CD4-positive, CD25-positive, alpha-beta regulatory T cell (primary cell): Measurements from ENCODE around the gene MED23. TPM values are rescaled to one million over a fixed set of nuclear protein-coding genes. Genes with fewer than 3 reads are reported as not detected.

Source experiments
- ATAC-seq, 2 donors: fragments of 150-1000 bp; cut with Tn5 transposase; one replicate each; pipeline ENCODE4 v1.10.0; 2021; ENCODE audit warnings: low read depth in 2 of 2, moderate number of reproducible peaks in 2 of 2, moderate library complexity in 1 of 2
- DNase-seq, 3 donors: peaks; one replicate each; pipeline versions ENCODE4 v3.0.0 to v3.0.0-alpha.2; 2012 to 2022; ENCODE audit warnings: mixed read lengths in 1 of 3
- H3K27ac ChIP-seq: one replicate; pipeline ENCODE4 v1.7.0; 2013; ENCODE audit warnings: mild to moderate bottlenecking, low read length; ENCODE audit not compliant: insufficient read depth, poor library complexity, severe bottlenecking
- H3K27me3 ChIP-seq: one replicate; pipeline ENCODE4 v1.7.0; 2013; ENCODE audit warnings: low read length; ENCODE audit not compliant: control insufficient read depth, insufficient read depth
- H3K36me3 ChIP-seq: one replicate; pipeline ENCODE4 v1.7.0; 2013; ENCODE audit warnings: mild to moderate bottlenecking, low read length, moderate library complexity; ENCODE audit not compliant: control insufficient read depth, insufficient read depth
- H3K4me1 ChIP-seq: 2 replicates; pipeline ENCODE4 v1.7.0; 2013; ENCODE audit warnings: mild to moderate bottlenecking, low read length; ENCODE audit not compliant: insufficient read depth, control insufficient read depth, poor library complexity, severe bottlenecking
- H3K4me3 ChIP-seq: one replicate; pipeline ENCODE4 v1.7.0; 2013; ENCODE audit warnings: low read depth, mild to moderate bottlenecking, low read length, moderate library complexity
- H3K9me3 ChIP-seq, 2 experiments: 1 replicate in 1 of 2; 2 replicates in 1 of 2; pipeline ENCODE4 v1.7.0; 2013; ENCODE audit warnings: low read length in 2 of 2, mild to moderate bottlenecking in 1 of 2, moderate library complexity in 1 of 2; ENCODE audit not compliant: control insufficient read depth in 2 of 2
- H3K27ac Mint-ChIP-seq, 3 donors: one replicate each; pipeline ENCODE4 v1.8.0; 2020 to 2022; ENCODE audit warnings: mild to moderate bottlenecking in 3 of 3, mixed read lengths in 3 of 3, moderate library complexity in 2 of 3
- H3K27me3 Mint-ChIP-seq: one replicate; pipeline ENCODE4 v1.8.0; 2022; ENCODE audit warnings: mild to moderate bottlenecking, mixed read lengths
- H3K36me3 Mint-ChIP-seq: one replicate; pipeline ENCODE4 v1.8.0; 2020; ENCODE audit warnings: mixed read lengths
- H3K4me1 Mint-ChIP-seq, 4 donors: one replicate each; pipeline ENCODE4 v1.8.0; 2020 to 2022; ENCODE audit warnings: mixed read lengths in 4 of 4, mild to moderate bottlenecking in 1 of 4
- H3K4me3 Mint-ChIP-seq, 4 donors: one replicate each; pipeline ENCODE4 v1.8.0; 2020 to 2022; ENCODE audit warnings: mild to moderate bottlenecking in 4 of 4, mixed read lengths in 4 of 4, moderate library complexity in 3 of 4
- H3K9me3 Mint-ChIP-seq, 7 donors: one replicate each; pipeline ENCODE4 v1.8.0; 2020 to 2022; ENCODE audit warnings: mixed read lengths in 7 of 7, mild to moderate bottlenecking in 3 of 7, moderate library complexity in 2 of 7
- polyA plus RNA-seq, 4 donors: library from polyadenylated mRNA; unstranded; fragments of 300-500 nt; fragmentation: Illumina TruSeq; gene quantifications; one replicate each; pipeline ENCODE4 v1.2.3, GENCODE V29; 2021
- total RNA-seq: library from RNA; stranded (reverse); gene quantifications from one replicate; pipeline ENCODE4 v1.2.3, GENCODE V29; 2022

The MED23 gene
- 60.6 TPM for total RNA-seq
- 10 to 100 TPM in 3 of 4 donors, 1 to 10 TPM in 1; 9.9 to 18.3 (median 13.4) TPM for polyA plus RNA-seq

GRCh38 chr6:131627724-131628682 lies at the start of gene MED23:
MED23 (minus strand) TSS chr6:131628242; CDS start chr6:131628049, 193 bp downstream.
- peak; percentile 95 to 97 for ATAC-seq
- peaks cover 6% of the 10 kb centered on the region for H3K27me3 Mint-ChIP-seq
- H3K9me3 ChIP-seq, result no peaks in the 10 kb centered on the region
- H3K27ac Mint-ChIP-seq, result peak within 1 kb of the TSS; percentile 93 to 96 (median 95)
- DNase-seq, result peak; percentile 88 to 96 (median 93)
- peaks cover 18 to 46% (median 31%) of the 10 kb centered on the region in 4 donors for H3K4me1 Mint-ChIP-seq
- peak within 1 kb of the TSS; percentile 95 for H3K4me3 ChIP-seq
- H3K36me3 ChIP-seq, result peaks cover 31% of the 10 kb centered on the region
- no peaks in the 10 kb centered on the region for H3K27me3 ChIP-seq
- peak within 1 kb of the TSS; percentile 69 for H3K27ac ChIP-seq
- H3K4me3 Mint-ChIP-seq, result peak within 1 kb of the TSS; percentile 95 to 100 (median 98)
- peaks cover 3% of the 10 kb centered on the region for H3K4me1 ChIP-seq
- H3K9me3 Mint-ChIP-seq, result peaks cover 0 to 2% (median 0%) of the 10 kb centered on the region in 7 donors
- H3K36me3 Mint-ChIP-seq, result peaks cover 15% of the 10 kb centered on the region

- Histone ChIP-seq H3K4me3 (no peak overlapping the region), H3K36me3 (no peaks in the 10 kb centered on the region), H3K27me3 (peaks cover 2% of the 10 kb centered on the region), H3K4me1 (no peaks in the 10 kb centered on the region), H3K27ac (no peak overlapping the region), H3K9me3 (no peaks in the 10 kb centered on the region)
- ATAC-seq (no peak), DNase-seq (no peak)
- Mint-ChIP-seq H3K27me3 (no peaks in the 10 kb centered on the region), H3K27ac (no peak overlapping the region), H3K9me3 (peaks cover 0 to 4% (median 0%) of the 10 kb centered on the region in 7 donors), H3K4me3 (no peak overlapping the region), H3K4me1 (no peaks in the 10 kb centered on the region), H3K36me3 (no peaks in the 10 kb centered on the region)
Measured at GRCh38 chr6:131673184-131673583, 45.1 kb upstream of the MED23 start.

GRCh38 chr6:131669891-131670290 lies 41.8 kb upstream of the MED23 start:
- Histone ChIP-seq H3K4me3 (no peak overlapping the region), H3K36me3 (no peaks in the 10 kb centered on the region), H3K4me1 (no peaks in the 10 kb centered on the region), H3K27ac (no peak overlapping the region), H3K27me3 (peaks cover 2% of the 10 kb centered on the region), H3K9me3 (no peaks in the 10 kb centered on the region)
- H3K27me3 Mint-ChIP-seq, result peaks cover 18% of the 10 kb centered on the region
- H3K36me3 Mint-ChIP-seq, result no peaks in the 10 kb centered on the region
- no peak for DNase-seq
- H3K4me3 Mint-ChIP-seq, result no peak overlapping the region
- peaks cover 0 to 4% (median 0%) of the 10 kb centered on the region in 7 donors for H3K9me3 Mint-ChIP-seq
- no peaks in the 10 kb centered on the region for H3K4me1 Mint-ChIP-seq
- H3K27ac Mint-ChIP-seq, result no peak overlapping the region
- no peak for ATAC-seq

GRCh38 chr6:131663578-131664165 lies 35.6 kb upstream of the MED23 start:
- Histone ChIP-seq H3K4me3 (no peak overlapping the region), H3K36me3 (no peaks in the 10 kb centered on the region), H3K9me3 (no peaks in the 10 kb centered on the region), H3K4me1 (no peaks in the 10 kb centered on the region), H3K27ac (no peak overlapping the region), H3K27me3 (no peaks in the 10 kb centered on the region)
- Mint-ChIP-seq H3K9me3 (no peaks in the 10 kb centered on the region), H3K27ac (no peak overlapping the region), H3K27me3 (peaks cover 18% of the 10 kb centered on the region), H3K4me1 (no peaks in the 10 kb centered on the region), H3K4me3 (no peak overlapping the region), H3K36me3 (no peaks in the 10 kb centered on the region)
- ATAC-seq, result no peak
- DNase-seq, result no peak

GRCh38 chr6:131660195-131660594 lies 32.2 kb upstream of the MED23 start:
- H3K4me3 ChIP-seq, result no peak overlapping the region
- H3K4me1 ChIP-seq, result no peaks in the 10 kb centered on the region
- H3K9me3 Mint-ChIP-seq, result no peaks in the 10 kb centered on the region
- no peak for ATAC-seq
- H3K4me1 Mint-ChIP-seq, result no peaks in the 10 kb centered on the region
- H3K27me3 Mint-ChIP-seq, result no peaks in the 10 kb centered on the region
- H3K27me3 ChIP-seq, result no peaks in the 10 kb centered on the region
- no peaks in the 10 kb centered on the region for H3K36me3 ChIP-seq
- DNase-seq, result peak in 1 of 3 donors; percentile 5
- no peaks in the 10 kb centered on the region for H3K36me3 Mint-ChIP-seq
- H3K9me3 ChIP-seq, result no peaks in the 10 kb centered on the region
- H3K27ac ChIP-seq, result no peak overlapping the region
- no peak overlapping the region for H3K27ac Mint-ChIP-seq
- no peak overlapping the region for H3K4me3 Mint-ChIP-seq

GRCh38 chr6:131658287-131658686 lies 30.2 kb upstream of the MED23 start:
- H3K4me1 ChIP-seq, result no peaks in the 10 kb centered on the region
- Mint-ChIP-seq H3K9me3 (no peaks in the 10 kb centered on the region), H3K27ac (no peak overlapping the region), H3K4me1 (no peaks in the 10 kb centered on the region), H3K27me3 (no peaks in the 10 kb centered on the region), H3K36me3 (peaks cover 4% of the 10 kb centered on the region), H3K4me3 (no peak overlapping the region)
- DNase-seq, result no peak
- H3K27ac ChIP-seq, result no peak overlapping the region
- no peaks in the 10 kb centered on the region for H3K27me3 ChIP-seq
- no peak overlapping the region for H3K4me3 ChIP-seq
- no peak for ATAC-seq
- no peaks in the 10 kb centered on the region for H3K9me3 ChIP-seq
- H3K36me3 ChIP-seq, result no peaks in the 10 kb centered on the region

GRCh38 chr6:131657630-131658111 lies 29.6 kb upstream of the MED23 start:
- H3K9me3 ChIP-seq, result no peaks in the 10 kb centered on the region
- ATAC-seq, result no peak
- no peaks in the 10 kb centered on the region for H3K27me3 Mint-ChIP-seq

More at GRCh38 chr6:131657630-131658111, 29.6 kb upstream of the MED23 start:
- Histone ChIP-seq H3K4me1 (no peaks in the 10 kb centered on the region), H3K4me3 (no peak overlapping the region), H3K27ac (no peak overlapping the region), H3K36me3 (no peaks in the 10 kb centered on the region), H3K27me3 (no peaks in the 10 kb centered on the region)
- H3K27ac Mint-ChIP-seq, result no peak overlapping the region
- H3K36me3 Mint-ChIP-seq, result peaks cover 5% of the 10 kb centered on the region
- DNase-seq, result no peak
- no peaks in the 10 kb centered on the region for H3K9me3 Mint-ChIP-seq
- no peak overlapping the region for H3K4me3 Mint-ChIP-seq
- H3K4me1 Mint-ChIP-seq, result no peaks in the 10 kb centered on the region
